HG02852 (cell line): ENCODE data around the gene MITF.

Source experiments
- ATAC-seq: cut with Tn5 transposase; IDR thresholded peaks from one replicate; pipeline ENCODE4 v1.9.1; 2021; ENCODE audit warnings: mild to moderate bottlenecking, moderate library complexity; ENCODE audit not compliant: unreplicated experiment

MITF gene

GRCh38 chr3:69938931-69939330, 199.7 kb downstream of the MITF start:
- ATAC-seq, result no peak

GRCh38 chr3:69941037-69941436, 201.8 kb downstream of the MITF start:
- no peak for ATAC-seq

- ATAC-seq, result no peak
Measured at GRCh38 chr3:69941439-69942176, 202.3 kb downstream of the MITF start.

GRCh38 chr3:69944931-69945493, 205.7 kb downstream of the MITF start:
- ATAC-seq, result no peak

- ATAC-seq, result no peak
Measured at GRCh38 chr3:69948246-69948862, 209.1 kb downstream of the MITF start.

- ATAC-seq, result no peak
Measured at GRCh38 chr3:69951616-69952015, 212.4 kb downstream of the MITF start.

GRCh38 chr3:69959581-69959980, 220.3 kb downstream of the MITF start:
- no peak for ATAC-seq

- ATAC-seq, result no peak
Measured at GRCh38 chr3:69961706-69962439, 222.6 kb downstream of the MITF start.

- ATAC-seq, result no peak
Measured at GRCh38 chr3:69963643-69964042, 224.4 kb downstream of the MITF start.

GRCh38 chr3:69967156-69967555, 227.9 kb downstream of the MITF start:
- no peak for ATAC-seq

- no peak for ATAC-seq
Measured at GRCh38 chr3:69970827-69971226, 231.6 kb downstream of the MITF start.

- no peak for ATAC-seq
Measured at GRCh38 chr3:69972672-69973071, 233.4 kb downstream of the MITF start.

GRCh38 chr3:69976021-69976420, 236.8 kb downstream of the MITF start:
- ATAC-seq, result no peak

GRCh38 chr3:69983546-69984265, 244.4 kb downstream of the MITF start:
- ATAC-seq, result no peak

- no peak for ATAC-seq
Measured at GRCh38 chr3:69985266-69985665, 246.0 kb downstream of the MITF start.

GRCh38 chr3:69986419-69986818, 247.2 kb downstream of the MITF start:
- no peak for ATAC-seq

- no peak for ATAC-seq
Measured at GRCh38 chr3:69987833-69988232, 248.6 kb downstream of the MITF start.

GRCh38 chr3:69993757-69994156, 254.5 kb downstream of the MITF start:
- ATAC-seq, result no peak

GRCh38 chr3:69994919-69995318, 255.7 kb downstream of the MITF start:
- no peak for ATAC-seq

GRCh38 chr3:69997631-69998307, 258.5 kb downstream of the MITF start:
- no peak for ATAC-seq
